H1 (cell line): ENCODE data around the gene NCKIPSD. TPM values are rescaled to one million over a fixed set of nuclear protein-coding genes. Genes with fewer than 3 reads are reported as not detected.

Experiments
- CTCF ChIA-PET: fragments of 300-600 bp; sonication (Branson Sonifier 250); formaldehyde crosslinking; loops from one replicate; lab custom pipeline; 2021; ENCODE audit not compliant: partially characterized antibody; lab: Charles Lee
- POLR2A ChIA-PET: fragments of 300-600 bp; sonication (Branson Sonifier 250); formaldehyde crosslinking; loops from one replicate; lab custom pipeline; 2021; ENCODE audit warnings: inconsistent platforms; ENCODE audit not compliant: partially characterized antibody; lab: Charles Lee
- DNase-seq, 2 experiments: peaks; one replicate each; pipeline versions ENCODE4 v3.0.0 to v3.0.0-alpha.2; 2010 to 2022; ENCODE audit warnings: low spot score in 2 of 2, low read depth in 1 of 2, mixed read lengths in 1 of 2
- FAIRE-seq: peaks from 2 replicates; lab custom pipeline; 2011; peaks lifted over from hg19 to GRCh38; lab: Jason Lieb, UNC
- H2AFZ ChIP-seq: 2 replicates; pipeline ENCODE4 v1.8.1; 2012; ENCODE audit warnings: low read length, inconsistent platforms
- H2AK5ac ChIP-seq: 2 replicates; pipeline ENCODE4 v1.6.1; 2013; ENCODE audit warnings: low read depth, low read length
- H2BK120ac ChIP-seq: replicated peaks from 2 replicates; pipeline ENCODE3; 2013; ENCODE audit warnings: low read depth, low read length, inconsistent platforms
- H2BK12ac ChIP-seq: 2 replicates; pipeline ENCODE4 v1.6.1; 2013; ENCODE audit warnings: low read depth, low read length
- H2BK15ac ChIP-seq: 2 replicates; pipeline ENCODE4 v1.6.1; 2013; ENCODE audit warnings: low read length
- H2BK20ac ChIP-seq: 2 replicates; pipeline ENCODE4 v1.6.1; 2013; ENCODE audit warnings: low read length
- H2BK5ac ChIP-seq: 2 replicates; pipeline ENCODE4 v1.6.1; 2013; ENCODE audit warnings: low read depth, low read length
- H3K14ac ChIP-seq: 2 replicates; pipeline ENCODE4 v1.6.1; 2013; ENCODE audit warnings: inconsistent platforms; ENCODE audit not compliant: insufficient read length
- H3K18ac ChIP-seq: 2 replicates; pipeline ENCODE4 v1.6.1; 2013; ENCODE audit warnings: low read length; ENCODE audit errors: extremely low read depth
- H3K23ac ChIP-seq: 2 replicates; pipeline ENCODE4 v1.6.1; 2013; ENCODE audit warnings: inconsistent platforms; ENCODE audit not compliant: insufficient read length
- H3K23me2 ChIP-seq: 2 replicates; pipeline ENCODE4 v1.6.1; 2013; ENCODE audit warnings: low read depth, low read length
- H3K27ac ChIP-seq: 2 replicates; pipeline ENCODE4 v1.6.1; 2011; ENCODE audit warnings: low read depth, low read length, inconsistent platforms
- H3K27me3 ChIP-seq, 4 experiments: replicated peaks in 1 of 4; 1 replicate in 1 of 4; 2 replicates in 3 of 4; pipeline versions ENCODE4 v1.6.1 to v1.8.1; 2011 to 2013; ENCODE audit warnings: low read length in 3 of 4, mild to moderate bottlenecking in 3 of 4, inconsistent platforms in 2 of 4, mixed read lengths in 2 of 4, moderate library complexity in 1 of 4; ENCODE audit not compliant: control insufficient read depth in 3 of 4, insufficient read depth in 3 of 4; ENCODE audit errors: extremely low read depth in 1 of 4
- H3K36me3 ChIP-seq, 4 experiments: 2 replicates each; pipeline versions ENCODE4 v1.6.1 to v1.8.1; 2011 to 2013; ENCODE audit warnings: mild to moderate bottlenecking in 4 of 4, low read length in 3 of 4, moderate library complexity in 2 of 4, control low read depth in 1 of 4, inconsistent platforms in 1 of 4; ENCODE audit not compliant: insufficient read depth in 4 of 4, control insufficient read depth in 2 of 4
- H3K4ac ChIP-seq: replicated peaks from 2 replicates; pipeline ENCODE3; 2013; ENCODE audit warnings: low read length, low read depth, mixed read lengths, inconsistent platforms; ENCODE audit not compliant: insufficient read length
- H3K4me1 ChIP-seq, 4 experiments: replicated peaks in 1 of 4; 1 replicate in 1 of 4; 2 replicates in 3 of 4; pipeline versions ENCODE4 v1.6.1 to v1.8.1; 2011 to 2013; ENCODE audit warnings: low read length in 3 of 4, inconsistent platforms in 2 of 4, mixed read lengths in 1 of 4; ENCODE audit not compliant: insufficient read depth in 4 of 4, control insufficient read depth in 3 of 4
- H3K4me2 ChIP-seq, 2 experiments: 2 replicates each; pipeline versions ENCODE4 v1.6.1 to v1.8.1; 2011 to 2013; ENCODE audit warnings: low read depth in 2 of 2, low read length in 2 of 2, control low read depth in 1 of 2, inconsistent platforms in 1 of 2, mild to moderate bottlenecking in 1 of 2; ENCODE audit not compliant: insufficient read depth in 1 of 2
- H3K4me3 ChIP-seq, 4 experiments: fragments of 200-600, 300-600 bp in 1 of 4; sonication (generic), shearing (Covaris generic), sonication (Bioruptor Twin) in 1 of 4; 2 replicates each; pipeline versions ENCODE4 v1.5.1 to v1.8.1; 2011 to 2016; ENCODE audit warnings: low read length in 4 of 4, low read depth in 3 of 4, control low read depth in 2 of 4, inconsistent platforms in 2 of 4, mild to moderate bottlenecking in 2 of 4, mixed read lengths in 1 of 4, moderate library complexity in 1 of 4; ENCODE audit not compliant: insufficient read depth in 2 of 4; ENCODE audit errors: extremely low read depth in 1 of 4
- H3K56ac ChIP-seq: replicated peaks from 2 replicates; pipeline ENCODE3; 2013; ENCODE audit warnings: low read depth, mild to moderate bottlenecking, mixed read lengths, low read length, inconsistent platforms; ENCODE audit not compliant: insufficient read length
- H3K79me1 ChIP-seq: 2 replicates; pipeline ENCODE4 v1.6.1; 2013; ENCODE audit warnings: low read depth, low read length, control low read depth
- H3K79me2 ChIP-seq, 2 experiments: 2 replicates each; pipeline versions ENCODE4 v1.6.1 to v1.8.1; 2012 to 2013; ENCODE audit warnings: low read length in 2 of 2, mild to moderate bottlenecking in 2 of 2, inconsistent platforms in 1 of 2; ENCODE audit not compliant: insufficient read depth in 2 of 2, control insufficient read depth in 1 of 2
- H3K9ac ChIP-seq, 4 experiments: replicated peaks in 1 of 4; 1 replicate in 1 of 4; 2 replicates in 3 of 4; pipeline versions ENCODE4 v1.6.1 to v1.8.1; 2011 to 2013; ENCODE audit warnings: low read depth in 3 of 4, low read length in 3 of 4, control low read depth in 2 of 4, mild to moderate bottlenecking in 2 of 4, moderate library complexity in 2 of 4, inconsistent platforms in 1 of 4; ENCODE audit errors: extremely low read depth in 1 of 4
- H3K9me3 ChIP-seq, 2 experiments: 2 replicates each; pipeline versions ENCODE4 v1.6.1 to v1.8.1; 2012 to 2013; ENCODE audit warnings: mild to moderate bottlenecking in 2 of 2, moderate library complexity in 2 of 2, control low read depth in 1 of 2, inconsistent platforms in 1 of 2, low read depth in 1 of 2, low read length in 1 of 2, mixed read lengths in 1 of 2; ENCODE audit not compliant: insufficient read depth in 2 of 2
- H4K20me1 ChIP-seq, 2 experiments: replicated peaks in 1 of 2; 2 replicates each; pipeline versions ENCODE3 to v1.8.1; 2011 to 2013; ENCODE audit warnings: inconsistent platforms in 2 of 2, low read length in 2 of 2, mild to moderate bottlenecking in 1 of 2; ENCODE audit not compliant: insufficient read depth in 2 of 2, control insufficient read depth in 1 of 2
- H4K5ac ChIP-seq: 2 replicates; pipeline ENCODE4 v1.6.1; 2013; ENCODE audit warnings: low read length, low read depth, mixed read lengths, inconsistent platforms; ENCODE audit not compliant: insufficient read length
- H4K8ac ChIP-seq: 2 replicates; pipeline ENCODE4 v1.8.0; 2013; ENCODE audit warnings: mild to moderate bottlenecking, moderate library complexity, low read length, inconsistent platforms; ENCODE audit not compliant: insufficient read depth; ENCODE audit errors: extremely low read depth
- H4K91ac ChIP-seq: replicated peaks from 2 replicates; pipeline ENCODE3; 2013; ENCODE audit warnings: low read length, mixed read lengths, inconsistent platforms; ENCODE audit not compliant: insufficient read length
- CEBPB ChIP-seq: IDR thresholded peaks from 2 replicates; pipeline ENCODE4 v1.6.1; 2012; ENCODE audit warnings: low read depth, low read length
- CHD1 ChIP-seq: IDR thresholded peaks from 2 replicates; pipeline ENCODE4 v1.6.1; 2012; ENCODE audit warnings: low read depth, low read length, improper control_type of control experiment
- EGR1 ChIP-seq: IDR thresholded peaks from 2 replicates; pipeline ENCODE4 v1.6.1; 2011; ENCODE audit warnings: low read depth, low read length, borderline replicate concordance
- JUND ChIP-seq: IDR thresholded peaks from 2 replicates; pipeline ENCODE4 v1.6.1; 2011; ENCODE audit warnings: mild to moderate bottlenecking, improper control_type of control experiment, low read length
- POU5F1 ChIP-seq: IDR thresholded peaks from 2 replicates; pipeline ENCODE4 v1.6.1; 2011; ENCODE audit warnings: low read depth, mild to moderate bottlenecking, low read length, moderate library complexity
- SIRT6 ChIP-seq: IDR thresholded peaks from one replicate; pipeline ENCODE4 v1.7.1; 2012; ENCODE audit warnings: low read length, inconsistent platforms
- SP1 ChIP-seq: IDR thresholded peaks from 2 replicates; pipeline ENCODE4 v1.6.1; 2011; ENCODE audit warnings: low read depth, low read length
- YY1 ChIP-seq: IDR thresholded peaks from 2 replicates; pipeline ENCODE4 v1.6.1; 2011; ENCODE audit warnings: low read depth, mild to moderate bottlenecking, low read length
- WGBS, 2 experiments: shearing (Covaris generic) in 1 of 2; methylation state at CpG; one replicate each; pipeline versions ENCODE4 v1.1.6 to v1.1.7; 2013 to 2015; ENCODE audit warnings: low lambda C conversion rate in 2 of 2, mixed read lengths in 2 of 2, inconsistent platforms in 1 of 2, low coverage in 1 of 2, missing lambda C conversion rate in 1 of 2; ENCODE audit not compliant: insufficient replicate concordance in 2 of 2, insufficient coverage in 1 of 2, insufficient read length in 1 of 2; ENCODE audit errors: extremely low coverage in 1 of 2, missing lambda C conversion rate in 1 of 2; 5-methylcytosine and 5-hydroxymethylcytosine counted together
- polyA plus RNA-seq, 7 experiments: library from polyadenylated mRNA; depleted of rRNA in 3 of 7; stranded (reverse) in 5 of 7; unstranded in 2 of 7; fragments of >200 nt in 5 of 7; fragments of 200-250 nt in 2 of 7; gene quantifications; 1 replicate in 5 of 7; 2 replicates in 1 of 7; 4 replicates in 1 of 7; pipeline versions ENCODE4 v1.2.1 to v1.2.3, GENCODE V29; 2011 to 2013; ENCODE audit warnings: missing spikeins in 2 of 7, mixed read lengths in 2 of 7
- total RNA-seq: library from RNA; stranded (reverse); fragmentation: NEBNext Ultra II Directional; extraction: Animal tissue kit (Norgen Biotek cat#: 25700); gene quantifications from 2 replicates; pipeline ENCODE4 v1.2.1, GENCODE V29; 2021
- TF ChIP-seq, protein P1 (sequence below): IDR thresholded peaks from 2 replicates; pipeline ENCODE4 v1.6.1; 2012; ENCODE audit warnings: inconsistent platforms

NCKIPSD gene
- total and polyA plus RNA-seq, 2 of the 8 experiments (the other 6 are each of a cell fraction or from before 2014, with no cell fraction given), result 34.7 to 91.8 TPM

DNA sequence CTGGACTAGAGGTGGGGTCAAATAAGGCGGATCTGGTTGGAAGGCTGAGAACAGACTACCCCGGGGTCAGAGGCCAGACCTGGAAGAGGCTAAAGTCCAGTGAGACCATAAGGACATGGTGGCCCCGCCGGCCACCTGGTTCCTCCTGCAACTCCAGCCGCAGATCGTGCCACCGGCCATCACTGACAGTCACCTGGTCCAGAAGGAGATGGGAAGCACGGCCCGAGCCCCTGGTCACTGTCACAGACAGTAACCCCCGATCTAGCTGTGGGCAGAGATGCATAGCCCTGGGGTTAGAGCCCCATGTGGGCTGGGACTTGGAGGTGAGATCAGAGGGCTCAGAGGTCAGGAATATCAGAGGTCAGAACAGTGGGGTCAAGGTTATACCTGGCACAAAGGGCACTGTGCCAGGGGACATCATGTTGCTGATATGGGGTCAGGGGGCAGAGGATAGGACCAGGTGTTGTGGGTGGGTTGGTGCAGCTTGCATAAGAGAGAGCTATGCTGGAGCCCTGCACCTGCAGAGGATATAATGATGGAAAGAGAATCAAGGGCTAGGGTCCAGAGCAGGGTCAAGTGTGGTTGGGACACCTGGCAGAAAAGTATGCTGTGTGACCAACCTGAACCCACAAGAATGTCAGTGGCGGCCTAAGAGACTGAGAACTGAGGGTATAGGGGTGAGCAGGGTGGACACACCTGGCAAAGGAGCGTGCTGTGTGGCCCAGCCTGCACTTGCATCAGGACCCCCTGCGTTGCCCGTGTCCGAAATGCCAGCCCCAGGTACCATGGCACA lies 32.6 kb downstream of the NCKIPSD start:
- Histone ChIP-seq H2AFZ (no peak overlapping the region), H3K14ac (no peak overlapping the region), H3K79me2 (no peaks in the 10 kb centered on the region), H4K8ac (no peak overlapping the region), H2BK120ac (no peak overlapping the region), H3K56ac (no peak overlapping the region), H3K23ac (no peak overlapping the region), H4K5ac (no peak overlapping the region), H4K91ac (no peak overlapping the region), H4K20me1 (peaks cover 0 to 24% of the 10 kb centered on the region in 2 experiments), H3K23me2 (peaks cover 11% of the 10 kb centered on the region; the same call in 1 of the 2 replicates), H2BK20ac (no peak overlapping the region), H2BK5ac (no peak overlapping the region), H2AK5ac (no peak overlapping the region), H3K9ac (no peak overlapping the region), H3K18ac (no peak overlapping the region), H3K4me1 (peaks cover 0 to 16% (median 15%) of the 10 kb centered on the region in 4 experiments; a peak in 6 of 7 replicates), H3K79me1 (no peaks in the 10 kb centered on the region; the same call in 1 of the 2 replicates), H3K4me3 (no peak overlapping the region), H3K4me2 (no peak overlapping the region), H3K4ac (no peak overlapping the region), H3K9me3 (no peaks in the 10 kb centered on the region), H3K27ac (no peak overlapping the region), H3K36me3 (peaks cover 0 to 17% (median 5%) of the 10 kb centered on the region in 4 experiments; a peak in 5 of 8 replicates), H2BK12ac (no peak overlapping the region), H2BK15ac (no peak overlapping the region), H3K27me3 (peaks cover 0 to 5% (median 3%) of the 10 kb centered on the region in 4 experiments; a peak in 3 of 7 replicates)
- 91% methylated on average over 15 of the region's 15 CpGs; no CpG with 5 or more reads in 1 of the 2 experiments for WGBS, 2 experiments
- POLR2A ChIA-PET, result interaction anchor here (0.9 to 10.5 kb wide), 9 partner anchors 8 to 71 kb away, joined by 3 to 111 read pairs (median 5); partner anchors contain the start of genes CELSR3, IP6K2, SLC26A6 and UQCRC1
- CTCF ChIA-PET, result interaction anchor here (1.1 to 2.6 kb wide), 5 partner anchors 10 to 31 kb away, joined by 4 to 11 read pairs (median 4); partner anchors contain the start of genes CELSR3 and SLC26A6
- no peak for DNase-seq
- no peak for FAIRE-seq
- no peak for TF ChIP-seq JUND
- TF ChIP-seq EGR1, result no peak
- TF ChIP-seq SIRT6, result no peak
- no peak for TF ChIP-seq CEBPB
- no peak for TF ChIP-seq SP1
- TF ChIP-seq, protein P1, sequence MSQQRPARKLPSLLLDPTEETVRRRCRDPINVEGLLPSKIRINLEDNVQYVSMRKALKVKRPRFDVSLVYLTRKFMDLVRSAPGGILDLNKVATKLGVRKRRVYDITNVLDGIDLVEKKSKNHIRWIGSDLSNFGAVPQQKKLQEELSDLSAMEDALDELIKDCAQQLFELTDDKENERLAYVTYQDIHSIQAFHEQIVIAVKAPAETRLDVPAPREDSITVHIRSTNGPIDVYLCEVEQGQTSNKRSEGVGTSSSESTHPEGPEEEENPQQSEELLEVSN, result no peak
- TF ChIP-seq POU5F1, result no peak
- no peak for TF ChIP-seq YY1
- TF ChIP-seq CHD1, result no peak
